ENCODE results near the gene ESPN.

- TF ChIP-seq ZNF274 (IDR thresholded peaks at IDR 0.05; ENCODE audit: low read depth, low read length) (no peak), YY1 (IDR thresholded peaks at IDR 0.05; ENCODE audit: insufficient read depth, insufficient read length) (no peak), SUZ12 (IDR thresholded peaks at IDR 0.05; ENCODE audit: extremely low read depth, insufficient read depth, insufficient read length) (no peak)
Measured at GRCh38 chr1:6427441-6428390, 3.1 kb downstream of the ESPN start.

Measured in NT2/D1 (cell line).